ENCODE results near the gene MAML2. TPM values are rescaled to one million over a fixed set of nuclear protein-coding genes. Genes with fewer than 3 reads are reported as not detected.

Gene MAML2
- total and polyA plus RNA-seq, 2 of the 13 experiments (the other 11 are each of a cell fraction or from before 2014, with no cell fraction given), result 2.3 to 25.9 TPM

DNA sequence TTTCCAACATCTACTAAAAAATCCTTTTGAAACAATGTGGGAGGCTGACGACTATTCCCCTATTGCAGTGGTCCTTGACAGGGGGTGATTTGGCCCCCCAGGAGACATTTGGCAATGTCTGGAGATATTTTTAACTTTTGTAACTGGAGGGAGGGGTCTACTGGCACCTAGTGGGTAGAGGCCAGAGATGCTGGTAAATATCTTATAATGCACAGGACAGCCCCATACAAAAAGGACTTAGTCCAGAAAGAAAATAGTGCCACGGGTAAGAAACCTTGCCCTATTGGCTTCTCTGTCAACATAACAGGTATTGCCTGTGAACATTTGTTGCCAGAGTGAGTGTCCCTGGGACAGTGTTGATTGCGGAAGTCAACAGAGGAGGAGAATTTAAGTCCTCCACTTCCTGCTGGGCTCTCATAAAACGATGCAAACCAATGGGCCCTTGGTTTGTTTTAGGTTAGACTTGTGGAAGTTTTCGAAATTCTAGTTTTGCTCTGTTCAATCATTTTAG is 101.6 kb downstream of the MAML2 start (continued):
- no peak for TF ChIP-seq SMAD1 (CRISPR knock-in tag; IDR thresholded peaks at IDR 0.05; ENCODE audit: borderline replicate concordance, low read depth)
- TF ChIP-seq ZMYM3 (CRISPR knock-in tag; IDR thresholded peaks at IDR 0.05), result peak; percentile 65; the same call in 1 of the 2 replicates
- TF ChIP-seq KDM4B (CRISPR knock-in tag; IDR thresholded peaks at IDR 0.05), result 0 out of 2 replicates have a peak, but pooled peaks have one; percentile 45
- peak; percentile 70; the same call in 1 of the 2 replicates for TF ChIP-seq PPARG (CRISPR knock-in tag; conservative IDR thresholded peaks at IDR 0.05)
- no peak for TF ChIP-seq LCORL (IDR thresholded peaks at IDR 0.05)
- peak; percentile 87 for TF ChIP-seq LCORL (CRISPR knock-in tag; IDR thresholded peaks at IDR 0.05)
- TF ChIP-seq MIER3 (CRISPR knock-in tag; IDR thresholded peaks at IDR 0.05; ENCODE audit: borderline replicate concordance), result peak; percentile 67; the same call in 1 of the 2 replicates
- TF ChIP-seq, protein P1, sequence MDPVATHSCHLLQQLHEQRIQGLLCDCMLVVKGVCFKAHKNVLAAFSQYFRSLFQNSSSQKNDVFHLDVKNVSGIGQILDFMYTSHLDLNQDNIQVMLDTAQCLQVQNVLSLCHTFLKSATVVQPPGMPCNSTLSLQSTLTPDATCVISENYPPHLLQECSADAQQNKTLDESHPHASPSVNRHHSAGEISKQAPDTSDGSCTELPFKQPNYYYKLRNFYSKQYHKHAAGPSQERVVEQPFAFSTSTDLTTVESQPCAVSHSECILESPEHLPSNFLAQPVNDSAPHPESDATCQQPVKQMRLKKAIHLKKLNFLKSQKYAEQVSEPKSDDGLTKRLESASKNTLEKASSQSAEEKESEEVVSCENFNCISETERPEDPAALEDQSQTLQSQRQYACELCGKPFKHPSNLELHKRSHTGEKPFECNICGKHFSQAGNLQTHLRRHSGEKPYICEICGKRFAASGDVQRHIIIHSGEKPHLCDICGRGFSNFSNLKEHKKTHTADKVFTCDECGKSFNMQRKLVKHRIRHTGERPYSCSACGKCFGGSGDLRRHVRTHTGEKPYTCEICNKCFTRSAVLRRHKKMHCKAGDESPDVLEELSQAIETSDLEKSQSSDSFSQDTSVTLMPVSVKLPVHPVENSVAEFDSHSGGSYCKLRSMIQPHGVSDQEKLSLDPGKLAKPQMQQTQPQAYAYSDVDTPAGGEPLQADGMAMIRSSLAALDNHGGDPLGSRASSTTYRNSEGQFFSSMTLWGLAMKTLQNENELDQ (CRISPR knock-in tag; IDR thresholded peaks at IDR 0.05; ENCODE audit: borderline replicate concordance), result no peak
- peak; percentile 20; the same call in 1 of the 2 replicates for TF ChIP-seq TFE3 (CRISPR knock-in tag; IDR thresholded peaks at IDR 0.05)
- TF ChIP-seq YEATS2 (CRISPR knock-in tag; IDR thresholded peaks at IDR 0.05; ENCODE audit: borderline replicate concordance), result 0 out of 2 replicates have a peak, but pooled peaks have one; percentile 34
- TF ChIP-seq ATF7-NPFF (CRISPR knock-in tag; IDR thresholded peaks at IDR 0.05; ENCODE audit: low read depth), result no peak
- TF ChIP-seq, protein P2, sequence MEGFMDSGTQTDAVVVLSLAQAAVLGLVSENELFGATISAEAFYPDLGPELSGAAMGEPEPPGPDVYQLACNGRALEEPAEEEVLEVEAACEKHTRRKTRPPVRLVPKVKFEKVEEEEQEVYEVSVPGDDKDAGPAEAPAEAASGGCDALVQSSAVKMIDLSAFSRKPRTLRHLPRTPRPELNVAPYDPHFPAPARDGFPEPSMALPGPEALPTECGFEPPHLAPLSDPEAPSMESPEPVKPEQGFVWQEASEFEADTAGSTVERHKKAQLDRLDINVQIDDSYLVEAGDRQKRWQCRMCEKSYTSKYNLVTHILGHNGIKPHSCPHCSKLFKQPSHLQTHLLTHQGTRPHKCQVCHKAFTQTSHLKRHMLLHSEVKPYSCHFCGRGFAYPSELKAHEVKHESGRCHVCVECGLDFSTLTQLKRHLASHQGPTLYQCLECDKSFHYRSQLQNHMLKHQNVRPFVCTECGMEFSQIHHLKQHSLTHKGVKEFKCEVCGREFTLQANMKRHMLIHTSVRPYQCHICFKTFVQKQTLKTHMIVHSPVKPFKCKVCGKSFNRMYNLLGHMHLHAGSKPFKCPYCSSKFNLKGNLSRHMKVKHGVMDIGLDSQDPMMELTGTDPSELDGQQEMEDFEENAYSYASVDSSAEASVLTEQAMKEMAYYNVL (CRISPR knock-in tag; IDR thresholded peaks at IDR 0.05; ENCODE audit: borderline replicate concordance), result peak; percentile 63; the same call in 1 of the 2 replicates
- TF ChIP-seq, protein P3, sequence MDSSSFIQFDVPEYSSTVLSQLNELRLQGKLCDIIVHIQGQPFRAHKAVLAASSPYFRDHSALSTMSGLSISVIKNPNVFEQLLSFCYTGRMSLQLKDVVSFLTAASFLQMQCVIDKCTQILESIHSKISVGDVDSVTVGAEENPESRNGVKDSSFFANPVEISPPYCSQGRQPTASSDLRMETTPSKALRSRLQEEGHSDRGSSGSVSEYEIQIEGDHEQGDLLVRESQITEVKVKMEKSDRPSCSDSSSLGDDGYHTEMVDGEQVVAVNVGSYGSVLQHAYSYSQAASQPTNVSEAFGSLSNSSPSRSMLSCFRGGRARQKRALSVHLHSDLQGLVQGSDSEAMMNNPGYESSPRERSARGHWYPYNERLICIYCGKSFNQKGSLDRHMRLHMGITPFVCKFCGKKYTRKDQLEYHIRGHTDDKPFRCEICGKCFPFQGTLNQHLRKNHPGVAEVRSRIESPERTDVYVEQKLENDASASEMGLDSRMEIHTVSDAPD (CRISPR knock-in tag; IDR thresholded peaks at IDR 0.05), result 0 out of 2 replicates have a peak, but pooled peaks have one; percentile 60
- TF ChIP-seq ZNF143 (CRISPR knock-in tag; IDR thresholded peaks at IDR 0.05), result peak; percentile 32; the same call in 1 of the 2 replicates
- peak; percentile 47; the same call in 1 of the 2 replicates for TF ChIP-seq HOXA3 (CRISPR knock-in tag; IDR thresholded peaks at IDR 0.05)
- peak; percentile 97 for TF ChIP-seq POGZ (CRISPR knock-in tag; IDR thresholded peaks at IDR 0.05)
- TF ChIP-seq STAG1 (CRISPR knock-in tag; IDR thresholded peaks at IDR 0.05), result peak; percentile 25; the same call in 1 of the 2 replicates
- peak; percentile 44; the same call in 1 of the 2 replicates for TF ChIP-seq MEIS2 (CRISPR knock-in tag; IDR thresholded peaks at IDR 0.05)
- no peak for TF ChIP-seq DZIP1 (CRISPR knock-in tag; IDR thresholded peaks at IDR 0.05)
- no peak for TF ChIP-seq ZNF543 (CRISPR knock-in tag; IDR thresholded peaks at IDR 0.05)
